ENCODE data around the gene TUBB6. TPM values are rescaled to one million over a fixed set of nuclear protein-coding genes. Genes with fewer than 3 reads are reported as not detected.

The TUBB6 gene
- total RNA-seq, 2 experiments from 2014 or later = 13.3 to 15.6 TPM

DNA sequence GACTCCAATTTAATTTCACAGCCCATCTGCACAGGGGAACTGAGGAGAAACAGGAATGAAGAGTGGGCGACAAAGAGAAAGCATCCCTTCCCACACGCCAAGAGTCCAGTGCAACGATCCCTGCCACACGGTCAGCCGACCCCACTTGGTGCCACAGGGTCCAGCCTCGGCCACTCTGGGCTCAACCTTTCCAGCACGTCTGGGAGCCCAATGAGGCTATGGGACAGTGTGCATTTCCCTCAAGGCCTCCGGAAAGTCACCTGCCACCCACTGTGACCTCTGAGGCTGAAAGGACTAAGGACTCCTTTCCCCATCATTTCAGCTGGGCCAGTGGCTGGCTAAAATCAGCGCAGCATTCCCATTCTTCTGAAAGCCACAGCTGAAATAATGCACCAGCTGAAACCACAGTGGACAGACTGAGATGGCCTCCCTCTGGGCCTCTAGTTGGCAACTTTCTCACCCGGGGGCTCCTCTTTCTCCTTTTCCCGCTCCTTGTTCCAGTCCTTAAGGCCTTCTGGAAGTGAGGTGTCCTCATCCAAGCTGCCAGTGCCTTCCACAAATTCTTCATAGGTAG, 21.2 kb downstream of the TUBB6 start:
- Mint-ChIP-seq H3K27me3 (no peaks in the 10 kb centered on the region), H3K4me1 (peaks cover 6% of the 10 kb centered on the region), H3K9me3 (no peaks in the 10 kb centered on the region), H3K27ac (no peak overlapping the region), H3K4me3 (no peak overlapping the region), H3K36me3 (peaks cover 15% of the 10 kb centered on the region)
- no peak for ATAC-seq (ENCODE audit: low read depth)
- no peak for DNase-seq
- POLR2A ChIA-PET = no interaction called here

DNA sequence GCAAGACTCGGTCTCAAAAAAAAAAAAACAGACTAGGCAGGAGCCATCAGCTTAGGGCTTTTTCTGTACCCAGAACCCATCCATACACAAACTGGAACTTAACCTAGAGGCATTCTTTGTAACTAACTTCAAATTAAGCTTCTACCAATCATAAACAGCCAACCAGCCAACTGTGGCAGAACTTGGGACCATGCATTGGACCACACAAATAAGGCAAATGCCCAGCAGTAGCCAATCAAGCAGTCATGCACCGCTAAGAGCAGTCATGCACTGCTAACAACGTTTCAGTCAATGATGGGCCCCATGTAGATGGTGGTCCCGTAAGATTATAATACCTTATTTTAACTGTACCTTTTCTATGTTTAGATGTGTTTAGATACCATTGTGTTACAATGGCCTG, 22.7 kb downstream of the TUBB6 start:
- DNase-seq (no peak), ATAC-seq (ENCODE audit: low read depth) (no peak)
- Mint-ChIP-seq H3K4me3 (no peak overlapping the region), H3K4me1 (peaks cover 6% of the 10 kb centered on the region), H3K9me3 (no peaks in the 10 kb centered on the region), H3K27me3 (no peaks in the 10 kb centered on the region), H3K27ac (no peak overlapping the region), H3K36me3 (peaks cover 23% of the 10 kb centered on the region)
- POLR2A ChIA-PET = no interaction called here

DNA sequence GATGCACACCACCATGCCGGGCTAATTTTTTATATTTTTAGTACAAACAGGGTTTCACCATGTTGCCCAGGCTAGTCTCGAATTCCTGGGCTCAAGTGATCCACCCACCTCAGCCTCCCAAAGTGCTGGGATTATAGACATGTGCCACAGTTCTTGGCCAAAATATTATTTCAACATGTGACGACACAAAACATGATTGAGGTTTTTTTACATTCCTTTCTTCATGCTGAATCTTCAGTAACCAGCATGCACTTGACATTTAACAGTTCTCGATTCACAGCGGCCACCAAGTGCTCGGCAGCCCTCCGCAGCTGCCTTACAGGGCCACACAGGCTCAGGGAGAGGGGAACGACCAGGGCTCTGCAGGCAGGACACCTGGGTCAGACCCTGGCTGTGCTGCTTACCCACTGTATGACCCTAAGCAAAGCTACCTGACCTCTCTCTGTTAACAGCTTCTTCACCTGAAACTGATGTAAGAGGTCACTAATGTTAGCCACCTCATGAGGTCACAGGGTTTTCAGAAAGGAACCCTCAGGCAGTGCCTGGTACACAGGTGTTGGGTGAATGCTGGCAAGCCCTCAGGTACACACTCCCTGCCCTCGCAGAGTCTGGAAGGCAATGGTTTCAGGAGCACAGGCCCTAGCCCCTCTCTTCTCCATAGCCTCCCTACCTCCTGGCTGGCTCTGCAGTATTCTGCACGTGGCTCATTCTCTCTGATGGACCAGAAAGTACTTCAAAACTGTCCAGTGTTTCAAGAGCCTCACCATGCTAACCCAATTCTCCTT, 25.7 kb downstream of the TUBB6 start:
- Mint-ChIP-seq H3K4me3 (no peak overlapping the region), H3K27ac (no peak overlapping the region), H3K9me3 (no peaks in the 10 kb centered on the region), H3K36me3 (peaks cover 14% of the 10 kb centered on the region), H3K4me1 (no peaks in the 10 kb centered on the region), H3K27me3 (no peaks in the 10 kb centered on the region)
- POLR2A ChIA-PET = no interaction called here
- peak; percentile 52 for ATAC-seq (ENCODE audit: low read depth)
- no peak for DNase-seq

DNA sequence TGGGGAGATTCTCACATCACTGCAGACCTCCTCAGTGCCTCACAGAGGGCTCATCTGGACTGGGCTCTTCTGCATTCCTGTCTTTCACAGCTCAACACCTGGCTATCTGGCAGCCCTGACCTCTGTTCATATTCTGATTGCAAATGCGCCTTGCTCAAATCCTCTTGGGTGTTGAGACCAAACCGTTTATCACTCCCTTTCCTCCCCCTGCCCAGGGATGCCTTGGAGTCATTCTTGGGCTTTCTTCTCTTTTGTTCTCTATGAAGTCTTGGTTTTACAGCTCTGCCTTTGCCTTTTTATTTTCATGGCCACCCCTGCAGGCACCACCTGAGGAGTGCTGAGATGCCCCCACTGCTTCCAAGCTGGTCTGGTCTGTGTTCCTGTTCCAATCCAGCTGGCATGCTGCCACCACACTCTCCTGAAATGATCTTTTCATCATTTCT, 26.3 kb downstream of the TUBB6 start:
- ATAC-seq (ENCODE audit: low read depth) (no peak), DNase-seq (no peak)
- no peak overlapping the region for H3K4me3 Mint-ChIP-seq
- no peaks in the 10 kb centered on the region for H3K27me3 Mint-ChIP-seq
- H3K4me1 Mint-ChIP-seq = no peaks in the 10 kb centered on the region
- POLR2A ChIA-PET = no interaction called here
- H3K36me3 Mint-ChIP-seq = peaks cover 14% of the 10 kb centered on the region
- H3K9me3 Mint-ChIP-seq = no peaks in the 10 kb centered on the region
- no peak overlapping the region for H3K27ac Mint-ChIP-seq

DNA sequence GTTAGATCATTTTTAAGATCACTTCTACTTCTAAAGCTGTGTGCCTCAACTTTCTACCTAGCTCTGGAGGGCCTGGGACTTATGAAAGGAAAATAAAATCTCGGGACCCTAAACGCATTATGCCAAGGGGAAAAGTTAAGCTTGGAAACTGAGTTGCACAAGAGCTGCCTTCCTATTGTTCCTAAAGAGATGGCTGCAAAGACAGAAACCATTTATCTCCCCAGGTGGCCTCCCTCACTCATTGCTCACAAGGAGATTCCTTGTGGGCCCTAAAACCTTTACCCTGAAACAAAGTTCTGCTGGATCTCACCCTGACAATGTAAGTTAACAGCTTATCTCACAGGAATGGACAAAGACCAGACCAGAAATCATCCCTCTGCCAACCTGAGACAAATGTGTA, 26.8 kb downstream of the TUBB6 start:
- H3K4me3 Mint-ChIP-seq = no peak overlapping the region
- POLR2A ChIA-PET = no interaction called here
- no peak for DNase-seq
- peak overlapping the region; percentile 49 for H3K27ac Mint-ChIP-seq
- no peaks in the 10 kb centered on the region for H3K9me3 Mint-ChIP-seq
- no peaks in the 10 kb centered on the region for H3K4me1 Mint-ChIP-seq
- ATAC-seq (ENCODE audit: low read depth) = no peak
- peaks cover 14% of the 10 kb centered on the region for H3K36me3 Mint-ChIP-seq
- no peaks in the 10 kb centered on the region for H3K27me3 Mint-ChIP-seq

DNA sequence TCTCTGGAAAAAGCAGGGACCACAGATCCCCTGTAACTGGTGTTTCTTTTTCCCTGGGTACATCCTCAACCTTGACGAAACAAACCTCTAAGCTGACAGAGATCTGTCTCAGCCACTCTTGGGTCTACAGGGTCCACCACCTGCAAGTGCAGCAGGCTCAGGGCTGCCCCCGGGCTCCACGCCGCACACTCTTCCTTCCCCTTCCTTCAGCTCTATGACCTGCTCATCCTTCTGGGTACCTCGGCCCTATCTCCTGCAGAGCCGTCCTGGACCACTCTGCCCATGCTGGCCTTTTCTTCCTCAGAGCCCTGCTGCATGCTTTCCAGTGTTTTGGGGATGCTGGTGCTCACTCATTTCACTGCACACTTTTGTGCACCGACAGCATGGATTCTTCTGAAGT, 27.5 kb downstream of the TUBB6 start:
- Mint-ChIP-seq H3K4me3 (no peak overlapping the region), H3K4me1 (no peaks in the 10 kb centered on the region), H3K36me3 (peaks cover 14% of the 10 kb centered on the region), H3K27me3 (no peaks in the 10 kb centered on the region), H3K9me3 (no peaks in the 10 kb centered on the region), H3K27ac (peak overlapping the region; percentile 23)
- POLR2A ChIA-PET = no interaction called here
- no peak for DNase-seq
- ATAC-seq (ENCODE audit: low read depth) = no peak

DNA sequence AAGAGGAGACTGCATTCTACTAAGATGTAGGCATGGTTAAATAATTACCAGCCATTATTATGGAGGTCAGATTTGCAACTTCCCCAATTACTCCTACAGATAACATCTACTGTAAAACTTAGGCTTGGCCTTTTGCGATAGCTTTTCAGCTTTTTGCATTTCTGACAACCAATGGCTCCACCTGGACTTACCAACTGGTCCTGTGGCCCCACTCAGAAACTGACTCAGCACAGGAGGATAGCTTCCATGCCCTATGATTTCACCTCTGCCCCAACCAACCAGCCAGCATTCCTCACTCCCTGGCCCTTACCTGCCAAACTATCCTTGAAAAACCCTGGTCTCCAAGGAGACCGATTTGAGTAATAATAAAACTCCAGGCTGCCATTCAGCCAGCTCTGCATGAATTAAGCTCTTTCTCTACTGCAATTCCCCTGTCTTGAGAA, 28.2 kb downstream of the TUBB6 start:
- Mint-ChIP-seq H3K9me3 (no peaks in the 10 kb centered on the region), H3K36me3 (peaks cover 14% of the 10 kb centered on the region), H3K4me3 (no peak overlapping the region), H3K27me3 (no peaks in the 10 kb centered on the region), H3K4me1 (no peaks in the 10 kb centered on the region), H3K27ac (no peak overlapping the region)
- POLR2A ChIA-PET = no interaction called here
- DNase-seq (no peak), ATAC-seq (ENCODE audit: low read depth) (no peak)

DNA sequence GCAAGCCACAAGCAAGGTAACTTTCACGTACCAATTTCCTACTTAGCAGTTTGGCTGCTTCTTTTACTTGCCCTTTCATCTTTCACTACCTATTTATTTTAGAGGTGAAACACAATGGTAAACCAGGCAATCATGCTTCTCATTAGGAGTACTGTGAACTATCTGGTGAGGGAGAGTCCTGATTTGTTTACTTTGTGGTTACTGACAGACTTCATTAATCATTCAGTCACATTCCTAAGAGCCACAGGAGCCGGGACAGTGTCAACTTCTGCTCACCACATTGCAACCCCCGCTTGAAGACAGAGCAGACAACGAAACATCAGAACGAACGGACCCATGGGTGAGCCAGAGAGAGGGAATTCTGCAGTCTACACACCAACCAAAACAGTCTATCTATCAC, 28.8 kb downstream of the TUBB6 start:
- H3K4me1 Mint-ChIP-seq = no peaks in the 10 kb centered on the region
- no peak overlapping the region for H3K4me3 Mint-ChIP-seq
- H3K36me3 Mint-ChIP-seq = peaks cover 14% of the 10 kb centered on the region
- POLR2A ChIA-PET = no interaction called here
- DNase-seq = no peak
- H3K27ac Mint-ChIP-seq = no peak overlapping the region
- H3K27me3 Mint-ChIP-seq = no peaks in the 10 kb centered on the region
- no peak for ATAC-seq (ENCODE audit: low read depth)
- no peaks in the 10 kb centered on the region for H3K9me3 Mint-ChIP-seq

DNA sequence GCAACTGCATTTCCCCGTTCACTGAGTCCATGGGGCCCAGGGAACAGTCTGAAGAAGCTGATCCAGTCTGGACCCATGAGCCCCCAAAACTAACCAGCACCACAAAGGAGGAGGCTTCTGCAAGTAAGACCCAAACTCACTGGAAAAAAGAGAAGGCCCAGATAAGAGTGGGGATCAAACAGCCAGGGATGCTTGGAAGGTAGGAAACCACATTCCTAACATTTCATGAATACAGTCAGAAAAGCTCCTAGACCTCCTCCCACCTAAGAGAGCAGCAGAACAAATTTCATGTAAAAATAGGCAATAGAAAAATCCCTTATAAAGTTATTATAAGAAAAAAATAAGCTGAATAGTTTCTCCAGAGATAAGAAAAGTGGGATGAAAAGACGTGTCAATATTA, 30.3 kb downstream of the TUBB6 start:
- no peak overlapping the region for H3K27ac Mint-ChIP-seq
- no peaks in the 10 kb centered on the region for H3K9me3 Mint-ChIP-seq
- POLR2A ChIA-PET = no interaction called here
- peaks cover 17% of the 10 kb centered on the region for H3K36me3 Mint-ChIP-seq
- DNase-seq (no peak), ATAC-seq (ENCODE audit: low read depth) (no peak)
- H3K27me3 Mint-ChIP-seq = no peaks in the 10 kb centered on the region
- no peak overlapping the region for H3K4me3 Mint-ChIP-seq
- H3K4me1 Mint-ChIP-seq = no peaks in the 10 kb centered on the region

DNA sequence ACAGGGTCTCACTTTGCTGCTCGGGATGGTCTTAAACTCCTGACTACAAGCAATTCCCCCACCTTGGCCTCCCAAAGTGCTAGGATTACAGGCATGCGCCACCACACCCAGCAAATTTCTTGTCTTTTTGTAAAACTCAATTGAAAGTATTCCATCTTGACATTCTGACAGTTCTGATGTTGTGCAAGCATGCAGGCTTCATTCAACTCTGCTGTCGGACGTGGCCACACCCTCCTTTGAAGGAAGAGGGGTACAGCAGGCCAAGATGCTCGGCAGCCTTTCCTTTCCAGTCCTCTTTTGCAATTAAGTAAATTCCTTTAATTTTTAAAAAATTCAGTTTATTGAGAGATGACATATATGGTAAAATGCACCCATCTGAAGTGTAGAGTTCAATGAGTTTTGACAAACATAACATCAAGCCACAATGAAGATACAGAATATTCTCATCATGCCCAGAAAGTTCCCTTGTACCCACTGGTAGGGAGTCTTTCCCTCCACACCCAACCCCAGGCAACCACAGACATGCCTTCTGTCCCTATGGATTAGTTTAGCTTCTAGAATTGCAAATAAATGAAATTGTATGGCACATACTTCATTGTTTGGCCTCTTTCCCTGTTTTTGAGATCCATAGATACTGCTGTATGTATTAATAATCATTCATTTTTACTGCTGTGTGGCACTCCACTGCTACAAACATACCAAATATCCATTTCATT, 33.1 kb downstream of the TUBB6 start:
- Mint-ChIP-seq H3K4me3 (no peak overlapping the region), H3K9me3 (no peaks in the 10 kb centered on the region), H3K27me3 (no peaks in the 10 kb centered on the region), H3K36me3 (peaks cover 12% of the 10 kb centered on the region), H3K27ac (no peak overlapping the region), H3K4me1 (peaks cover under 1% of the 10 kb centered on the region)
- ATAC-seq (ENCODE audit: low read depth) = no peak
- POLR2A ChIA-PET = no interaction called here
- no peak for DNase-seq

DNA sequence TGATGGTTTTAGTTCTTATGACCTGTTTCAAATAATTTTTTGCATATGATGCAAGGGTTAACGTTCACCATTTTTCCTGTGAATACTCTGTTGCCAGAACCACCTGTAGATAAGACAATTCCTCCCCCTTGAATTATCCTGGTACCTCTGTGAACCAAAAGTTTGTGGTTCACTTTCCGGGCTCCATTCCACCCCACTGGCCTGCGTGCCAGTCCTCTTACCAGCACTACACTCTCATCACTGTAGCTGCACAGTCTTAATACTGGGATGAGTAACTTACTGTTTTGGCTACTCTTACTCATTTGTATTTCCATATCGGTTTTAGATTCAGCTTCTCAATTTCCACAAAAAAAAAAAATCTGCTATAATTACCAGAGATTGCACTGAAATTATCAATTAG, 34.6 kb downstream of the TUBB6 start:
- no peaks in the 10 kb centered on the region for H3K9me3 Mint-ChIP-seq
- H3K36me3 Mint-ChIP-seq = peaks cover 19% of the 10 kb centered on the region
- DNase-seq (no peak), ATAC-seq (ENCODE audit: low read depth) (no peak)
- peaks cover 2% of the 10 kb centered on the region for H3K4me1 Mint-ChIP-seq
- no peaks in the 10 kb centered on the region for H3K27me3 Mint-ChIP-seq
- H3K4me3 Mint-ChIP-seq = no peak overlapping the region
- H3K27ac Mint-ChIP-seq = no peak overlapping the region
- POLR2A ChIA-PET = no interaction called here

DNA sequence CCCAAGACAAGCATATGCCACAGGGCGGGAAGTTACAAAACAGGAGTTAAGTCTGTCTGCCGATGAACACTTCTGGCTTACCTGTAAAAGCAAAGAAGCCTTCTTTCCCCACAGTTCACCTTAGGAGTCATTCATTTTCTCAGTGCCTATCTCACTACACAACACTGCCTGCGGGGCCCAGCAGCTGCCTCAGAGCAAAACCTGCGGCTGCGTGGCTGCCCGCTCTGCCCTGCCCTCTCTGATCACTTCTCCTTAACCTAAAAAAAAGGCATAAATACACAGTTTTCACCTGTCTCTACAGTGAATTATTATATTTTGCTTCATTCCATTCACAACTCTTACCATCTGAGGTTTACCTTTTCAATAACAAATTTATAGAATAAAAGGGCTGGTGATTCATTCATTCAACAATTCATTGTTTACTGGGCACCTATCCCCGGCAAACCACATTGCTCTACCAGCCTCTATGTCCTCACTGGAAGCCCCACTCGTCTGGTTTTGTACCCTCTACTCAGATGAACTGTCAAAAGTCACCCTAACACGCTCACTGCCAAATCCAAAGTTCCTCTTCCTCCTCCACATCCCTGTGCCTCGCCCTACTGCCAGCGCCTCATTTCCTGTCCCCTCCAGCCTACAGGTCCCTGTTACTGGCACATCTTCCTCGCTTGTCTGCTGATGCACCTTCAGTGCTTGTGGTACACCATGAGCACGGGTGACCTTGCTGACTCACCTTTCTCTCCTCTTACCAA, 37.6 kb downstream of the TUBB6 start:
- peaks cover 2% of the 10 kb centered on the region for H3K4me1 Mint-ChIP-seq
- POLR2A ChIA-PET = no interaction called here
- H3K36me3 Mint-ChIP-seq = peaks cover 25% of the 10 kb centered on the region
- H3K9me3 Mint-ChIP-seq = no peaks in the 10 kb centered on the region
- no peaks in the 10 kb centered on the region for H3K27me3 Mint-ChIP-seq
- no peak overlapping the region for H3K4me3 Mint-ChIP-seq
- no peak for ATAC-seq (ENCODE audit: low read depth)
- no peak for DNase-seq
- H3K27ac Mint-ChIP-seq = no peak overlapping the region

DNA sequence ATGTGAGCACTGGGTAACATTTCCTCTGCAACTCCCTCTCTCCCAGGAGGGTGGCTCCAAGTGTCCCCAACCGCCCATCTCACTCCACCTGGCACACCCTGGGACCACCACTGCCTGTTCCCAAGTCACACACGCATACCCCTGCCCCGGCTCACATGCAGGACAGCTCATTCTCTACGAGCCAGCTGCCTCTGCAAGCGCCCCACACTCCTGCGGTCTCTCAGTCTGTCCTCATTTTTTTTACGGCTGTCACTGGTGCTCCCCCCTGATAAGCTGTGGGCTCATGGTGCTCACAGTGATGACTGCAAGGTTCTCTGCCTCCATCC, 38.2 kb downstream of the TUBB6 start:
- POLR2A ChIA-PET = no interaction called here
- H3K4me1 Mint-ChIP-seq = peaks cover 2% of the 10 kb centered on the region

More for the DNA sequence above, 38.2 kb downstream of the TUBB6 start:
- Mint-ChIP-seq H3K27ac (no peak overlapping the region), H3K36me3 (peaks cover 28% of the 10 kb centered on the region), H3K27me3 (no peaks in the 10 kb centered on the region), H3K4me3 (no peak overlapping the region), H3K9me3 (no peaks in the 10 kb centered on the region)
- DNase-seq (no peak), ATAC-seq (ENCODE audit: low read depth) (no peak)
